MCF 10A (cell line): ENCODE results near the gene NTMT2. TPM values are rescaled to one million over a fixed set of nuclear protein-coding genes. Genes with fewer than 3 reads are reported as not detected.
"Not testable (repeated sequence)": the region's sequence is repeated elsewhere in the genome, so short reads cannot be mapped to it uniquely, and the experiment has no call there.

Experiments
- BruUV-seq: library from RNA; stranded (reverse); fragments of 400-500 nt; replicated peaks from 2 replicates; lab custom pipeline; 2021; lab: Mats Ljungman, UMichigan
- CTCF ChIA-PET: fragments of 300-600 bp; sonication (Branson Sonifier 250); formaldehyde crosslinking; extraction: SDS; loops from one replicate; lab custom pipeline; 2021; ENCODE audit warnings: antibody characterized with exemption, inconsistent platforms; lab: Yijun Ruan, JAX
- POLR2A ChIA-PET: fragments of 300-600, 350-650 bp; sonication (Branson Sonifier 250); formaldehyde crosslinking; extraction: SDS; loops from one replicate; lab custom pipeline; 2020; ENCODE audit warnings: antibody characterized with exemption, inconsistent platforms; lab: Yijun Ruan, JAX
- DNase-seq: peaks from one replicate; pipeline ENCODE4 v3.0.0-alpha.2; 2018; ENCODE audit not compliant: unreplicated experiment
- H3K27ac Mint-ChIP-seq: one replicate; pipeline ENCODE4 v1.8.0; 2022; ENCODE audit warnings: mild to moderate bottlenecking, low read depth, mixed read lengths; ENCODE audit not compliant: unreplicated experiment
- H3K27me3 Mint-ChIP-seq: one replicate; pipeline ENCODE4 v1.8.0; 2022; ENCODE audit warnings: mixed read lengths; ENCODE audit not compliant: insufficient read depth, unreplicated experiment
- H3K36me3 Mint-ChIP-seq: one replicate; pipeline ENCODE4 v1.8.0; 2022; ENCODE audit warnings: mild to moderate bottlenecking, moderate library complexity, mixed read lengths; ENCODE audit not compliant: insufficient read depth, unreplicated experiment
- H3K4me1 Mint-ChIP-seq: one replicate; pipeline ENCODE4 v1.8.0; 2022; ENCODE audit warnings: mixed read lengths; ENCODE audit not compliant: insufficient read depth, unreplicated experiment
- H3K4me3 Mint-ChIP-seq: one replicate; pipeline ENCODE4 v1.8.0; 2022; ENCODE audit warnings: mild to moderate bottlenecking, moderate library complexity, mixed read lengths; ENCODE audit not compliant: unreplicated experiment
- H3K9me3 Mint-ChIP-seq: one replicate; pipeline ENCODE4 v1.8.0; 2022; ENCODE audit warnings: mixed read lengths; ENCODE audit not compliant: unreplicated experiment
- CTCF ChIP-seq: fragments of 200-600 bp; IDR thresholded peaks from one replicate; pipeline ENCODE4 v1.8.0; 2022; ENCODE audit warnings: antibody characterized with exemption, mild to moderate bottlenecking; ENCODE audit not compliant: unreplicated experiment
- intact Hi-C: fragments of 100-400 bp; cut with micrococcal nuclease; formaldehyde crosslinking; loops from 2 replicates; pipeline ENCODE4 v1.14.1; 2022
- total RNA-seq: library from RNA; stranded (reverse); gene quantifications from 2 replicates; pipeline ENCODE4 v1.2.3, GENCODE V29; 2022

The NTMT2 gene
- total RNA-seq, 1 experiment from 2014 or later, result not detected

- H3K4me1 Mint-ChIP-seq, result peaks cover 7% of the 10 kb centered on the region
- POLR2A ChIA-PET, result no interaction called here
- no peaks in the 10 kb centered on the region for H3K36me3 Mint-ChIP-seq
- H3K27me3 Mint-ChIP-seq, result no peaks in the 10 kb centered on the region
- DNase-seq, result peak; percentile 48
- no TSS peak for BruUV-seq
- TF ChIP-seq CTCF, result no peak
- peak overlapping the region; percentile 80 for H3K27ac Mint-ChIP-seq
- CTCF ChIA-PET, result interaction anchor here (0.5 to 1.4 kb wide), 3 partner anchors 20 to 522 kb away, joined by 4 to 5 read pairs (median 4); no protein-coding TSS in a partner anchor
- H3K4me3 Mint-ChIP-seq, result peak overlapping the region; percentile 60
- H3K9me3 Mint-ChIP-seq, result peaks cover 26% of the 10 kb centered on the region
- intact Hi-C loops, result no loop called here
These were observed 22.5 kb downstream of the NTMT2 start for GRCh38 chr1:170168265-170168664.

GRCh38 chr1:170170513-170170912 lies 24.8 kb downstream of the NTMT2 start:
- H3K4me3 Mint-ChIP-seq, BruUV-seq, H3K27me3 Mint-ChIP-seq, H3K27ac Mint-ChIP-seq, DNase-seq, H3K4me1 Mint-ChIP-seq, H3K36me3 Mint-ChIP-seq, intact Hi-C loops: not testable (repeated sequence)
- ChIA-PET CTCF (interaction anchor here (0.6 to 1.5 kb wide), 3 partner anchors 75 to 623 kb away, joined by 3 read pairs; no protein-coding TSS in a partner anchor), POLR2A (interaction anchor here (1.0 kb wide), 1 partner anchor 138 kb away, joined by 4 read pairs; no protein-coding TSS in a partner anchor)
- H3K9me3 Mint-ChIP-seq, result peaks cover 26% of the 10 kb centered on the region

- CTCF ChIA-PET, result interaction anchor here (0.6 kb wide), 2 partner anchors 35 to 106 kb away, joined by 4 read pairs; no protein-coding TSS in a partner anchor
- POLR2A ChIA-PET, result no interaction called here
These were observed 28.6 kb downstream of the NTMT2 start for GRCh38 chr1:170174395-170174794.

DNA sequence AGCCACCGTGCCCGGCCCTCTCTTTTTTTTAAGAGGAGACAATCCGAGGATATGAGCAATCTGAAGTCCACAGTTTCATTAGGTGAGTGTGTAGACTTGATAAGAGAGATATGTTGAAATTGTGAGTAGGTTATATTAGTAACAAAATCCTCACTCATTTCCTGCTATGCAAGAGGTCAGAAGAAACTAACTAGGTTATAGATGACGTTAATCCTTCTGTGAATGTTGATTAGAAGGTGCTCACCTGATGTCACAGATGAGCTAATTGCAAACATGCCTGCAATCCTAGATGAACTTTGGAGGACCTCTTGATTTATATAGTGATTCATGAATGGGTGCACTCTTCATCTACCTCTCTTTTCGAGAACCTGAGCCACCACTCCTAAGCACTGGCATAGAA lies 29.3 kb downstream of the NTMT2 start:
- Mint-ChIP-seq H3K4me3 (no peak overlapping the region), H3K9me3 (peaks cover 25% of the 10 kb centered on the region), H3K36me3 (no peaks in the 10 kb centered on the region), H3K4me1 (no peaks in the 10 kb centered on the region), H3K27ac (no peak overlapping the region), H3K27me3 (no peaks in the 10 kb centered on the region)
- ChIA-PET CTCF (no interaction called here), POLR2A (no interaction called here)
- no peak for DNase-seq
- intact Hi-C loops, result no loop called here
- no peak for TF ChIP-seq CTCF
- BruUV-seq, result no TSS peak

More at GRCh38 chr1:170174395-170174794, 28.6 kb downstream of the NTMT2 start:
- Mint-ChIP-seq H3K4me3 (no peak overlapping the region), H3K36me3 (no peaks in the 10 kb centered on the region), H3K9me3 (peaks cover 26% of the 10 kb centered on the region), H3K4me1 (no peaks in the 10 kb centered on the region), H3K27ac (no peak overlapping the region), H3K27me3 (no peaks in the 10 kb centered on the region)
- no TSS peak for BruUV-seq
- DNase-seq, result no peak
- intact Hi-C loops, result no loop called here
- no peak for TF ChIP-seq CTCF
